Kidney epithelial cell (primary cell): Measurements from ENCODE around the gene HOXB1. TPM values are rescaled to one million over a fixed set of nuclear protein-coding genes. Genes with fewer than 3 reads are reported as not detected.

Experiments
- DNase-seq: peaks from one replicate; pipeline ENCODE4 v3.0.0-alpha.2; 2010; ENCODE audit warnings: low read depth
- H3K27me3 ChIP-seq: 2 replicates; pipeline ENCODE4 v1.6.0; 2011; ENCODE audit warnings: low read length; ENCODE audit not compliant: control insufficient read depth, insufficient read depth
- H3K36me3 ChIP-seq: 2 replicates; pipeline ENCODE4 v1.5.1; 2011; ENCODE audit warnings: low read length; ENCODE audit not compliant: control insufficient read depth, insufficient read depth
- H3K4me3 ChIP-seq: 2 replicates; pipeline ENCODE4 v1.5.1; 2011; ENCODE audit warnings: low read depth, mild to moderate bottlenecking, control low read depth, low read length
- total RNA-seq: library from RNA; depleted of rRNA; stranded (reverse); fragments of >200 nt; gene quantifications from 2 replicates; pipeline ENCODE4 v1.2.3, GENCODE V29; 2015
- TF ChIP-seq, protein P1 (sequence below): IDR thresholded peaks from 2 replicates; pipeline ENCODE4 v1.5.1; 2011; ENCODE audit warnings: mild to moderate bottlenecking, moderate library complexity, low read length, control low read depth, inconsistent platforms; ENCODE audit not compliant: insufficient read depth, poor library complexity, severe bottlenecking

HOXB1 gene
- total RNA-seq, 1 donor from 2014 or later: not detected

DNA sequence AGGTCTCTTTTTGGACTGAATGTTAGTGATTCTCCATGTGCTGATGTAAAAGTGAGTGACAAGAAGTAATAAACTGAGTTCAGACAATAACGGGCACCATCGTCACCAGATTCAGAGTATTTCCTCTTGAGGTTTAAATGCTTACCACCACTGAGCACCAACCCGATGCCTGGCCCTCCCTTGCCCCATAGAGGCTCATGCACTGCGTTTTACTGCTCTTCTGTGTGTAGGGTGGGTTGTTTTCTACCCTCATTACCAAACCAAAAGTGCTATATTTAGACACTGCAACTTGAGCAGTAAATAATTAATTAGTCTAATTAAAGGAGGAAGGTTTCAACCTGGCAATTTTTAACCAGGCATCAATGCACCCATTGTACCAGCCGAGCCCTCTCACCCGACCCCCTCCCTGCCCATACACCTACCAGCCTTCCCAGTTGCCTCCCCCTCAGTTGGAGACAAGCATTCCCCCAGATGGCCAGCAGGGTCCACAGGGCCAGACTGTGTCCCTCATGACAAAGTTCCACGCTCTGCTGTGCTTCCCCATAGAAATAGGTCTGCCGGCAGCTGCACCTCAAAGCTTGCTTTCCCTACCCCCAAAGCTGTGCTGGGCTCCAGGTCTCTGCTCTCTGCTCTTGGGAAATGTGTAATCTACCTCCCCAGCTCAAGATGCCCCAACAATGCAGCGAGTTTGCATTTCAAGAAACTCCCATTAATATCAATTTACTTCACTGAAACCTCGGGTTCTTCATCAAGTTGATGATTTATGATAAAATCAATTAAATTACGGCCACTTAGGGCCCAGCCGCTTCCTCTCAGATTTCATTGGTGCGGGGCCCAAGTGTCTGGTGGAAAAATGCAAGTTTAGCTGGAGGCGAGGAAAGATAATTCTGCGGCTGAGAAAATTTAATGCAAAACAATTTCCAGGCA is 31.3 kb upstream of the HOXB1 start:
- TF ChIP-seq, protein P1, sequence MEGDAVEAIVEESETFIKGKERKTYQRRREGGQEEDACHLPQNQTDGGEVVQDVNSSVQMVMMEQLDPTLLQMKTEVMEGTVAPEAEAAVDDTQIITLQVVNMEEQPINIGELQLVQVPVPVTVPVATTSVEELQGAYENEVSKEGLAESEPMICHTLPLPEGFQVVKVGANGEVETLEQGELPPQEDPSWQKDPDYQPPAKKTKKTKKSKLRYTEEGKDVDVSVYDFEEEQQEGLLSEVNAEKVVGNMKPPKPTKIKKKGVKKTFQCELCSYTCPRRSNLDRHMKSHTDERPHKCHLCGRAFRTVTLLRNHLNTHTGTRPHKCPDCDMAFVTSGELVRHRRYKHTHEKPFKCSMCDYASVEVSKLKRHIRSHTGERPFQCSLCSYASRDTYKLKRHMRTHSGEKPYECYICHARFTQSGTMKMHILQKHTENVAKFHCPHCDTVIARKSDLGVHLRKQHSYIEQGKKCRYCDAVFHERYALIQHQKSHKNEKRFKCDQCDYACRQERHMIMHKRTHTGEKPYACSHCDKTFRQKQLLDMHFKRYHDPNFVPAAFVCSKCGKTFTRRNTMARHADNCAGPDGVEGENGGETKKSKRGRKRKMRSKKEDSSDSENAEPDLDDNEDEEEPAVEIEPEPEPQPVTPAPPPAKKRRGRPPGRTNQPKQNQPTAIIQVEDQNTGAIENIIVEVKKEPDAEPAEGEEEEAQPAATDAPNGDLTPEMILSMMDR: peak; percentile 49
- Histone ChIP-seq H3K27me3 (no peaks in the 10 kb centered on the region), H3K4me3 (peak overlapping the region; percentile 40), H3K36me3 (peaks cover 3% of the 10 kb centered on the region)
- no peak for DNase-seq

DNA sequence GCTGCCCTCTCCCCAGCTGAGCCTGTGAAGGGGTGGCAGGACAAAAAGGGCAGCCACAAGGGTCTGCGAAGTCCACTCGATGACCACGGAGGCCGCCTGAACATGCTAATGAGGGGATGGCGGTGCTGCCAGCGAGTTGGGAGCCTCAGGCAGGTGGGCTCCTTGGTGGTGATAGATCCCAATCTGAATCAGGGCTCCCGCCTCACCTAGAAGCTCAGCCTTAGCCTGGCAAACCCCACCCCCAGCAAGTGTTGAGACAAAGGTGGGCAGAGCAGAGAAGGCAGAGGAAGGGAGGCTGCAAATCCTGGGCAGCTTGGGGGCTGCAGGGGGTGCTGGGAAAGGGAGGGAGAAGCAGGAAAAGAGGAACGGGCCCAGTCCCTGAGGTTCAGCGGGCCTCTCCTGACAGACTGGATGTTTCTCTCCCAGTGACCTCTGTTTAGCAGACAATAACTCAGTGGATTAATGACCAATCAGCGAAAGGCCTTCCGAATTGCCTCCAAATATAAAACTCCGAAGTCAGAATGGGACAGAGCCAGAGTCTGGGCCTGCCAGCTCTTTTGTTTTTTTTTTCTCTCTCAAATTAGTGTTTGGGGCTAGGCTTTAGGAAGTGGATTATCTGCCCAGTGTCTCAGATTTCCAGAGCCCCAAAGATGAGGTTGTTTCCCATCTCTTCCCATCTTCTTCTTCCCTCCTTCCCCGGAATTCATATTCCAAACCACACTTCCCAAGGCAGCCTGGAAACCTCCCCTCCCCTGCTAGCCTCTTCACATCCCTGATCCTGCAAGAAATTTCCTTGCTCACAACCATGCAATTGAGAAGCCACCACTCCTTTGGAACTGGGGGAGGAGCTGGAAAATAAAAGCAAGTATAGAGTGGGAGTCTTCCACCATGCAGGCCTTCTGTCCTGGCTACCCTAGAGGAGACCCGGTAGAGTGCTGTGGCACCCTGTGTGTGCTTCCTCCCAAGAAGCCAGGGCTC is 29.3 kb upstream of the HOXB1 start:
- H3K27me3 ChIP-seq: no peaks in the 10 kb centered on the region
- peaks cover 2% of the 10 kb centered on the region for H3K36me3 ChIP-seq
- DNase-seq: no peak
- TF ChIP-seq, protein P1: no peak
- no peak overlapping the region for H3K4me3 ChIP-seq

- Histone ChIP-seq H3K27me3 (no peaks in the 10 kb centered on the region), H3K36me3 (peaks cover 6% of the 10 kb centered on the region), H3K4me3 (peak overlapping the region; percentile 8)
- TF ChIP-seq, protein P1: no peak
- DNase-seq: no peak
Observed at GRCh38 chr17:48559122-48559839, 28.5 kb upstream of the HOXB1 start.

DNA sequence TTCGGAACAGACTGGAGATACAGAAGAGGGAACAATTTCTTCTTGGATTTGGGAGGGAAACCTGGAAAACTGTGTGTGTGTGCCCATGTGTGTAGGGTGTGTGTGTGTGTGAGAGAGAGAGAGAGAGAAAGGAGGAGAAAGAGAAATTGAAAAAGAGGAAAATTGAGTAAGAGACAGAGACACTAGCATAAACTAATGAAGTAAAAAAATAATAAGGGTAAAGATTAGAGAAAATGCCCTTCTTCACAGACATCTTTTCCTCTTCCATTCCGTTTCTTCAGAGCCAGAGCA is 28.0 kb upstream of the HOXB1 start:
- TF ChIP-seq, protein P1: no peak
- DNase-seq: no peak
- Histone ChIP-seq H3K27me3 (no peaks in the 10 kb centered on the region), H3K36me3 (peaks cover 8% of the 10 kb centered on the region), H3K4me3 (peak overlapping the region; percentile 21)

DNA sequence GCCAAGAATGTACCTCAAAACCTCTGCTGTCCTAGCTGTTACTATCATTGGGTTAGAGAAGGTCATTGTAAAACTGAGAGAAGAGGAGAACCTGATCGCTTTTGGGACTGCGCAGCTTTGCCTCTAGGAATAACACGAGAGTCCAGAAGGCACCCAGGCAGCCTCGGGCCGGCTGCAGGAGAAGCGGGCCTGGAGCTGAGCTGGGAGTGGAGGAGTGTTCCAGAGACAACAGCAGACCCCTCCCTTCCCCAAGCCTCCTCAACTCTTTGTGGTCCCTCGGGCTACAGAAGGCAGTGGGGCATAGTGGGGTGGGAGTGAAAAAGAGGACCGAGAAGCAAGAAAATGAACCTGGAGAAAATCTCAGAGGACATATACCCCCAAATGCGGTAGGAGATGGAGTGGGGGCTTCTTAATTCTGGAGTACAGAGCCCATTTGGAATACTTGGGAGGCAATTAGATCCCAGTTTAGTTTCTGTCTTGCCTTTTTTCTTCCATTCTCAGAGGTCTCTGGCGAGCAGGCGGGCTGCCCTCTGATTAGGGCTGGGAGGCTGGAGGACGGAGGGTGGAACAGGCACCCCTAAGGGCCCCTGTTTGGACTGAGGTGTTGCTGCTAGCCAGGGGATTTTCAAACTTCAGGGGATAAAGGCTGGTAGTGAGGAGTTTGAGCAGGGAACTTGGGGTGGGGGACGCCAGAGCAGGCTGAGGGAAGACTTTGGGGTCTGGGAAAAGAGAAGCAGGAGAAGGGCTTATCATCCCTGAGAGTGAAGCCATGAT is 27.4 kb upstream of the HOXB1 start:
- H3K4me3 ChIP-seq: peak overlapping the region; percentile 21
- no peak for DNase-seq
- H3K27me3 ChIP-seq: no peaks in the 10 kb centered on the region
- H3K36me3 ChIP-seq: peaks cover 8% of the 10 kb centered on the region
- TF ChIP-seq, protein P1: no peak
